Gastroesophageal sphincter (tissue), 3 donors: ENCODE data around the gene SDHAF2.

Experiments used
- POLR2AphosphoS5 ChIP-seq: sonication (generic); formaldehyde crosslinking; IDR thresholded peaks from one replicate; pipeline ENCODE4 v1.6.1; 2017; ENCODE audit warnings: antibody characterized with exemption
- TF ChIP-seq, protein P1 (sequence below), 4 experiments: fragments of 200-600 bp in 2 of 4; fragments of 450-650 bp in 2 of 4; sonication (generic) in 1 of 4; IDR thresholded peaks; one replicate each; pipeline ENCODE4 v1.5.1; 2017 to 2019; ENCODE audit warnings: antibody characterized with exemption in 4 of 4, mild to moderate bottlenecking in 2 of 4, moderate library complexity in 2 of 4

DNA sequence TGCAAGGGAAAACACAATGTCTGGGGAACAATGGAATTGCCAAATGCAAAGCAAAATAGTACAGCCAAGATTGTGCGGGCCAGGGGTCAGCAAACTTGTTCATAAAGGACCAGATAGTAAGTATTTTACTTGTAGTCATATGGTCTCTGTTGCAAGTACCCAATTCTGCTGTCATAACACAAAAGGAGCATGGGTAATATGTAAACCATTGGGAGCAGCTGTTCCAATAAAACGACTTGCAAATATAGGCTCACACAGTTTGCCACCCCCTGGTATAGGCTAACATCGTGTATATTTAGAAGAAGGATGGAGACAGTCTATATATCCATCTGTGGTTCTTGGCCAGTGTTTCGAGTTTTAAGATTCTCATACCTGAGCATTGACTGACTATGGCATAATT, 15.6 kb downstream of the SDHAF2 start:
- TF ChIP-seq, protein P1, sequence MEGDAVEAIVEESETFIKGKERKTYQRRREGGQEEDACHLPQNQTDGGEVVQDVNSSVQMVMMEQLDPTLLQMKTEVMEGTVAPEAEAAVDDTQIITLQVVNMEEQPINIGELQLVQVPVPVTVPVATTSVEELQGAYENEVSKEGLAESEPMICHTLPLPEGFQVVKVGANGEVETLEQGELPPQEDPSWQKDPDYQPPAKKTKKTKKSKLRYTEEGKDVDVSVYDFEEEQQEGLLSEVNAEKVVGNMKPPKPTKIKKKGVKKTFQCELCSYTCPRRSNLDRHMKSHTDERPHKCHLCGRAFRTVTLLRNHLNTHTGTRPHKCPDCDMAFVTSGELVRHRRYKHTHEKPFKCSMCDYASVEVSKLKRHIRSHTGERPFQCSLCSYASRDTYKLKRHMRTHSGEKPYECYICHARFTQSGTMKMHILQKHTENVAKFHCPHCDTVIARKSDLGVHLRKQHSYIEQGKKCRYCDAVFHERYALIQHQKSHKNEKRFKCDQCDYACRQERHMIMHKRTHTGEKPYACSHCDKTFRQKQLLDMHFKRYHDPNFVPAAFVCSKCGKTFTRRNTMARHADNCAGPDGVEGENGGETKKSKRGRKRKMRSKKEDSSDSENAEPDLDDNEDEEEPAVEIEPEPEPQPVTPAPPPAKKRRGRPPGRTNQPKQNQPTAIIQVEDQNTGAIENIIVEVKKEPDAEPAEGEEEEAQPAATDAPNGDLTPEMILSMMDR (IDR thresholded peaks at IDR 0.05) = no peak
- TF ChIP-seq POLR2AphosphoS5 = no peak
